Lung microvascular endothelial cell (primary cell): ENCODE measurements around the gene FKBP1A. TPM values are rescaled to one million over a fixed set of nuclear protein-coding genes. Genes with fewer than 3 reads are reported as not detected.

Source experiments
- DNase-seq, 2 donors: peaks; one replicate each; pipeline versions ENCODE4 v3.0.0 to v3.0.0-alpha.2; 2010; ENCODE audit warnings: low read depth in 2 of 2
- total RNA-seq: library from RNA; depleted of rRNA; stranded (reverse); fragments of >200 nt; gene quantifications from 2 replicates; pipeline ENCODE4 v1.2.1, GENCODE V29; 2014

FKBP1A gene
- total RNA-seq, 1 donor from 2014 or later, result 278 TPM

DNA sequence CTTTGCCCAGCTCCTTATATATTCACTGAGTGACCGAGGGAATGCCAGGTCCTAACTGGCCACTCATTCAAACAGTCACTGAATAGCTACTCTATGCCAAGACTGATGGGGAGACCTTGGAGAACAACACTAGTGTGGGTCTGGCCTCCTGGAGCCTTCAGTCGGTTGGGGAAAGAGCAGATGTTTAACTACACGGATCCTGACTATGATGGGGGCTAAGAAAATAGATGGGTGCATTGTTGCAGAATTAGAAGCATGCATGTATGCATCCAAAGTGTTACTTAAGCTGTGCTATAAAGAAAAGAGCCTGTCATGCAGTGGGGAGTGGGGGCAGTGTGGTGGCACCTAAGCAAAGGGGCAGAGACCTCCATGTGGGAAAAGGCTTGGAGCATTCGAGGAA is 6.5 kb downstream of the FKBP1A start:
- DNase-seq, result no peak

DNA sequence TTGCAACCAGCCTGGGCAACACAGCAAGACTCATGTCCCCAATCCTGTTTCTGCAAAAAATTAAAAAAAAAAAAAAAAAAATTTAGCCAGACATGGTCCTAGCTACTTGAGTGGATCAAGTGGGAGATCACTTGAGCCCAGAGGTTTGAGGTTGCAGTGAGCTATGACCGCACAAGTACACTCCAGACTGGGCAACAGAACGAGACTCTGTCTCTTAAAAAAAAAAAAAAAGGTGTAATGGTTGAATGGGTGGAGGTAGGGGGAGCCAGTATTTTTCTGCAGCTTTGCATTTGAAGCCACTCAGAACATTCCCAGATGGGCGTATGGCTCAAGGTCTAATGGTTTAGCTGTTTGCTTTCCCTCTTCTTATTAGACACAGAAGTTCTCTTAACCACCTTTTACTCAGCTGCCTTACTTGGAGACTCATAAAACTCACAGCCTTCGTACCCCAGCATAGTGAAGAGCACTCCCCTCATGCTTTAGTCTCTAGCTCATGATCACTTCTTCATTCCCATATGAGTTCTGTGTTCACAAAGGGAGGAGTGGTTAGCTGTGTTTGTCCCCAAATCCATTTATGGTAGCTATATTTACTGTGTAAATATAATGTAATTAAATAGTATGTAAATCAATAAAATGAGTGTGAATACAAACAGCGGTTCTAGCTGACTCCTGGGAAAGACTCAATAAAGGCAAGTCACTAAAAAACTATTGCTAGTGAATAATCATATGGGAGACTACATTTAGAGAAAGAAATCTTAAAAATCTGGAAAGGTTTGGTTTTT is 9.0 kb downstream of the FKBP1A start:
- no peak for DNase-seq

GRCh38 chr20:1382670-1383069 is 10.2 kb downstream of the FKBP1A start:
- DNase-seq, result no peak

- DNase-seq, result no peak
Measured at GRCh38 chr20:1381753-1382591, 10.9 kb downstream of the FKBP1A start.

GRCh38 chr20:1378735-1379125 is 14.1 kb downstream of the FKBP1A start:
- no peak for DNase-seq

DNA sequence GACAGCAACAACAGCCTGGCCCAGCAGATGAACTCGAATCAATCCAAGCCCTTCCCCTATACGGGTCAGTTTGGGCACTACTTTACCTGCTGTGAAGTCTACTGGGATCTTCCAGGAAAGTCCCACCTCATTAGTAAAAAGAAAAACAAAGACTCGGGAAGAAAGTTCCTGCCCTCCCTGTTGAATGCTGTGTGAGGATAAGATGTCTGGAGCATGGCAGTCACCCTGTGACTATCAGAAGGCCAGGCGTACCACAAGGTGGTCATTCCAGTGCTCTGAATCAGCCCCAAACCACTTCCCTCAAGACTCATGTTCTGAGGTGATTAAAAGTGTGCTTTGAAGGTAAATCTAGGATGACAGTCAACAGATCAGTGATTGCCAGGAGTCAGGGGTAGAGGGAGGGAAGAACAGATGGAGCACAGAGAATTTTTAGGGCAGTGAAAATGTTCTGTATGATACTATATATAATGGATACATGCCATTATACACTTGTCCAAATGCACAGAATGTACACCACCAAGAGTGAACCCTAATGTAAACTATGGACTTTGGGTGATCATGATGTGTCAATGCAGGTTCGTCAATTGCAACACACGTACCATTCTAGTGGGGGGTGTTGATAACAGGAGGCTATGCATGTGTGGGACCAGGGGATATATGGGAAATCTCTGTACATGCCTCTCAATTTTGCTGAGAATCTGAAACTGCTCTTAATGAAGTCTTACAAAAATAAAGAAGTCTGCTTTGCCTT is 14.7 kb downstream of the FKBP1A start:
- DNase-seq, result peak in 1 of 2 donors; percentile 65

DNA sequence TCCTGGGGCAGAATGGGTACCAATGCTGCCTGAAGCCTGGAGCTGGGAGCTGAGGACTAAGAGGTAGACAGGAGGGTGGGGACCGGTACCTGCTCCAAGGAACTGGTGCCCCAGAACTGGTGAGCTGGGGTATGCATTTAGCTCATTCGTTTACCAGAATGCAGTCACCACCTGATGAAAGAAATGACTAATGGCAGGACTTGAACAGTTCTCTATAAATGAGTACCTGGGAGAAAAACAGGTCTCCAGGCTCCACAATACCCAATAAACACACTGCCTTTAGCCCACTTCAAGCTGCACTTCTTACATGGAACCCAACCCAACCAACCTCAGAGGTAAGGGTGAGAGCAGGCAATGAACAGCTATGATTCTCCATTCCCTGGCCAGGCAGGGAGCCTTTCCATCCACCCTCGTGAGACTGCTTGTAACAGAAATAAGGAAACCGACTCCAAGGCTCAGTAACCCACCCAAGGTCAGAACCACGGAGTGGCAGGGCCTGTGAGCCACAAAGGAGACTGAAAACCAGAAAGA is 15.4 kb downstream of the FKBP1A start:
- no peak for DNase-seq

- peak; percentile 55 to 75 for DNase-seq
Measured at GRCh38 chr20:1376408-1377270, 16.2 kb downstream of the FKBP1A start.

DNA sequence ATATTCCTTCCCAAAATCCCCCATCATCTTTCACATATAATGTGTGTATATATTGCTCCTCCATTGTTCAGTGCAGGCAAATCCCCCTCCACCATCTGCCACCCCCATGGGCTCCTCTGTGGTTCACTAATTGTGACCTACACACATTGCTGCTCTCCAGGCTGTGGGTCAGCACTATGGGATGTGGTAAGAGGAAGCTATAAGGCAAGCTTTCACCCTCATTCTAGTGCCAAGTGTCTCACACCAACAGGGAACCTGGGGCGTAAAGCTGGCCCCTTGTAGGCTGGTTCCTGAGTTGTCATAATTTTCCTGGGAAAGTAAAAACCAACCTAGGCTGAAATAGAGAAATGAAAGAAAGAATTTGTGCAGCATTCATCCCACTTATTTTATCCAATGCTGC is 16.8 kb downstream of the FKBP1A start:
- DNase-seq, result no peak

GRCh38 chr20:1375515-1375914 is 17.3 kb downstream of the FKBP1A start:
- DNase-seq, result peak in 1 of 2 donors; percentile 84

DNA sequence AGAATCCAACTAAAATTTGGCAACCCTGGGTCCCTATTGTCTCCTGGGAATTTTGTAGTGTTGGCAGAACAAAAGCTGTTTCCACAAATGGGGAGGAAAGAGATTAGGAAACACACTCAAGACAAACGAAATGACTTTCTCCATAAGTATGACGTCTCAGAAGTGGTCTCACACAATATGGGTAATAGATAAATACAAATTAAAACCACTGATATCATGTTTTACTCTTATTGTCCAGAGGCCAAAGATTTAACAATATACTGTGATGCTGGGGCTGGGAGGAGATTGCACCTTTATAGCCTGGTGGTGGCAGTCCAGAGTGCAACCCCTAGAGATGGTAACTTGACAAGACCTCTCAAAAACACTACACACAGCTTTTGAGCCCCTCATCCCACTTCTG is 18.6 kb downstream of the FKBP1A start:
- DNase-seq, result peak; percentile 44 to 48

GRCh38 chr20:1373614-1374013 is 19.2 kb downstream of the FKBP1A start:
- DNase-seq, result peak; percentile 39 to 54

DNA sequence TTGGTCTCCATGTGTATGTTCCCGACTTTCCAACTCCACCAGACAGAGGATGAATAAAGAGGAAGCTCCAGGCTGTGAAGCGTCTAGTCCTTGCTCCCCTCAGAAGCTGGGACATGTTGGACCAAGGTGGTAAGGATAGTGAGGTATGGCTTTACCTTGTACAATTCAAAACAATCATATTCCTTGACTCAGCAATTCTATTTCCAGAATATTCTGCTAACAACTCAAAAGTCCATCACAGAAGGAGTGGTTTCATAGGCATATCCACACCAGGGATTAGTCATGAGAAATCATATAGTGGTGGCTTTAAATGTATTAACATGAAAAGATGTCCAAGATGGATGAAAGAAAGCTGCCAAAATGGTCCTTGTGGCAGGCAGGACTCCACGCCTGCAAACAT is 19.8 kb downstream of the FKBP1A start:
- peak in 1 of 2 donors; percentile 35 for DNase-seq

DNA sequence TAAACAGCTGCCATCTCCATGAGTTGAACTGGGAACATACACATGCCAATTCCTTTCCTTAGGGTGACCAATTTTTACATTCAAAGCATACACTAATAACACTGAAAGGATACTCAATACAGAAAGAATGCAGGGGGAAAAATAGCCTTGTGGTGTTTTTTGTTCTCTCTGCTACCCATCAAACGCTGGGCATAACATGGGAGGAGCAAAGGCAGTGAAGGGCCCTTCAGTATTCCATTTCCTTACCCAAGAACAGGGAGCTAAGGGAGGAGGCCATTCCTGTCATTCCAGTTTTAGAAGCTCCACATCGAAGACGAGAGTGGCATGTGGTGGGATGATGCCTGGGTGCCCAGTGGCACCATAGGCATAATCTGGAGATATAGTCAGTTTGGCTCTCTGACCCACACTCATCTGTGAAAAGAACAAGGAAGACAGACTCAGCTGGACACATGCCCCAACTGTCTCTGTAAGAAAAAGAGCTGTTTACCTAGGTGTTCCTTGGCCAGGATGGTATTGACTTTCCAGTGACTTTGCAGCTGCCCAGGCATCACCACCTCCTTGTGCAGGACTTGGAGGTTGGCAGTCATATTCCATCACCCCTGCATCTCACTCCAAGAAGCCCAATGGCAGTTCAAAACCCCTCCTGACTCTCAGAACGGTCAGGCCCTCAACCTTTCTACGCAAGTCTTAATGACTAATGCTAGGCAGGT is 20.9 kb downstream of the FKBP1A start:
- peak in 1 of 2 donors; percentile 11 for DNase-seq

GRCh38 chr20:1371202-1371782 is 21.6 kb downstream of the FKBP1A start:
- no peak for DNase-seq

- DNase-seq, result no peak
Measured at GRCh38 chr20:1370548-1371110, 22.2 kb downstream of the FKBP1A start.

- DNase-seq, result no peak
Measured at GRCh38 chr20:1369970-1370369, 22.9 kb downstream of the FKBP1A start.

DNA sequence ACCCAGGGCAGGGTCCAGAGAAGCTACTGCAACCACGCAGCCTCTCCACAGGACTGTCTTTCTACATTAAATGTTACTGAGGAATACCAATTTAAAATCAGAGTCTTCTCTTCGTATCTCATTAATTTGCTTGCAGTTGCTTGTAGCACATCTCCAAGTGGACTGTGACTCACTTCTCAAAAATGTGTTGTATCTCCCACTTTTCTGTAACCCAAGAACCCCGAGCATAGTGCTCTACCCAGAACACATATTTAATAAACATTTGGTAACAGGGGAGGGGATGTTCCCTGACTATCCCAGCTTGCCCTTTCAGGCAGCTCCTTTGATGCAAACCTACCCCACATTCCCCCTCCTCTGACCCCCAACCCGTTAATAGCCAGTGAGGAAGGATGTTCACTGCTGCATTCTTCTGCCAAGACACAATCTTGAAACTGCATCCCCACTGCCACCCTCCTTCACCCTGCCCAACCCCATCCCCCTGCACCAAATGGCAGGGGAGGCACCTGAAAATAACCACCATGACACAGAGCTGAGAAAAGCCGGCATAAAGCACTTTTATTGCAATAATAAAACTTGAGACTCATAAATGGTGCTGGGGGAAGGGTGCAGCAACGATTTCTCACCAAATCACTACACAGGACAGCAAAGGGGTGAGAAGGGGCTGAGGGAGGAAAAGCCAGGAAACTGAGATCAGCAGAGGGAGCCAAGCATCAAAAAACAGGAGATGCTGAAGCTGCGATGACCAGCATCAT is 24.2 kb downstream of the FKBP1A start:
- peak in 1 of 2 donors; percentile 45 for DNase-seq

- no peak for DNase-seq
Measured at GRCh38 chr20:1367479-1367878, 25.4 kb downstream of the FKBP1A start.
